ENCODE data around the gene TNS4.

Gene TNS4

GRCh38 chr17:40496170-40496569 is 5.3 kb downstream of the TNS4 start:
- Histone ChIP-seq H3K9ac (ENCODE audit: insufficient read length) (no peak overlapping the region), H3K36me3 (ENCODE audit: insufficient read depth, low read length) (no peaks in the 10 kb centered on the region), H3K9me3 (ENCODE audit: low read depth, low read length) (no peaks in the 10 kb centered on the region), H3K4me3 (no peak overlapping the region), H3K27ac (no peak overlapping the region)
- TF ChIP-seq POLR2AphosphoS5 (IDR thresholded peaks at IDR 0.05; ENCODE audit: borderline replicate concordance, low read depth, low read length) (no peak), FOXP2 (optimal IDR thresholded peaks at IDR 0.05; ENCODE audit: control extremely low read depth, extremely low read length, insufficient read depth) (no peak), EZH2 (IDR thresholded peaks at IDR 0.05) (no peak)
- no peak for DNase-seq (ENCODE audit: low read depth, low spot score)

- TF ChIP-seq FOXP2 (optimal IDR thresholded peaks at IDR 0.05; ENCODE audit: control extremely low read depth, extremely low read length, insufficient read depth) (no peak), POLR2AphosphoS5 (IDR thresholded peaks at IDR 0.05; ENCODE audit: borderline replicate concordance, low read depth, low read length) (no peak), EZH2 (IDR thresholded peaks at IDR 0.05) (no peak)
- Histone ChIP-seq H3K9me3 (ENCODE audit: low read depth, low read length) (no peaks in the 10 kb centered on the region), H3K27ac (no peak overlapping the region), H3K9ac (ENCODE audit: insufficient read length) (no peak overlapping the region), H3K4me3 (no peak overlapping the region), H3K36me3 (ENCODE audit: insufficient read depth, low read length) (no peaks in the 10 kb centered on the region)
- no peak for DNase-seq (ENCODE audit: low read depth, low spot score)
Measured at GRCh38 chr17:40495140-40495539, 6.3 kb downstream of the TNS4 start.

- H3K9me3 ChIP-seq (ENCODE audit: low read depth, low read length) = no peaks in the 10 kb centered on the region
- H3K36me3 ChIP-seq (ENCODE audit: insufficient read depth, low read length) = no peaks in the 10 kb centered on the region
- no peak for DNase-seq (ENCODE audit: low read depth, low spot score)
- H3K4me3 ChIP-seq = no peak overlapping the region
- no peak overlapping the region for H3K27ac ChIP-seq
- TF ChIP-seq FOXP2 (optimal IDR thresholded peaks at IDR 0.05; ENCODE audit: control extremely low read depth, extremely low read length, insufficient read depth) = no peak
- TF ChIP-seq POLR2AphosphoS5 (IDR thresholded peaks at IDR 0.05; ENCODE audit: borderline replicate concordance, low read depth, low read length) = no peak
- no peak for TF ChIP-seq EZH2 (IDR thresholded peaks at IDR 0.05)
- H3K9ac ChIP-seq (ENCODE audit: insufficient read length) = no peak overlapping the region
Measured at GRCh38 chr17:40493697-40494096, 7.7 kb downstream of the TNS4 start.

GRCh38 chr17:40491486-40491885 is 9.9 kb downstream of the TNS4 start:
- Histone ChIP-seq H3K9ac (ENCODE audit: insufficient read length) (no peak overlapping the region), H3K36me3 (ENCODE audit: insufficient read depth, low read length) (no peaks in the 10 kb centered on the region), H3K4me3 (no peak overlapping the region), H3K9me3 (ENCODE audit: low read depth, low read length) (no peaks in the 10 kb centered on the region), H3K27ac (no peak overlapping the region)
- DNase-seq (ENCODE audit: low read depth, low spot score) = no peak
- TF ChIP-seq FOXP2 (optimal IDR thresholded peaks at IDR 0.05; ENCODE audit: control extremely low read depth, extremely low read length, insufficient read depth) (no peak), POLR2AphosphoS5 (IDR thresholded peaks at IDR 0.05; ENCODE audit: borderline replicate concordance, low read depth, low read length) (no peak), EZH2 (IDR thresholded peaks at IDR 0.05) (no peak)

GRCh38 chr17:40490982-40491381 is 10.4 kb downstream of the TNS4 start:
- H3K9ac ChIP-seq (ENCODE audit: insufficient read length) = no peak overlapping the region
- TF ChIP-seq FOXP2 (optimal IDR thresholded peaks at IDR 0.05; ENCODE audit: control extremely low read depth, extremely low read length, insufficient read depth) = no peak
- TF ChIP-seq EZH2 (IDR thresholded peaks at IDR 0.05) = no peak
- TF ChIP-seq POLR2AphosphoS5 (IDR thresholded peaks at IDR 0.05; ENCODE audit: borderline replicate concordance, low read depth, low read length) = no peak
- H3K27ac ChIP-seq = no peak overlapping the region
- H3K36me3 ChIP-seq (ENCODE audit: insufficient read depth, low read length) = no peaks in the 10 kb centered on the region
- H3K9me3 ChIP-seq (ENCODE audit: low read depth, low read length) = no peaks in the 10 kb centered on the region
- no peak overlapping the region for H3K4me3 ChIP-seq
- no peak for DNase-seq (ENCODE audit: low read depth, low spot score)

- H3K9me3 ChIP-seq (ENCODE audit: low read depth, low read length) = no peaks in the 10 kb centered on the region
- no peak overlapping the region for H3K4me3 ChIP-seq
- no peak overlapping the region for H3K9ac ChIP-seq (ENCODE audit: insufficient read length)
- no peak for DNase-seq (ENCODE audit: low read depth, low spot score)
- TF ChIP-seq POLR2AphosphoS5 (IDR thresholded peaks at IDR 0.05; ENCODE audit: borderline replicate concordance, low read depth, low read length) (no peak), FOXP2 (optimal IDR thresholded peaks at IDR 0.05; ENCODE audit: control extremely low read depth, extremely low read length, insufficient read depth) (no peak), EZH2 (IDR thresholded peaks at IDR 0.05) (no peak)
- 0 out of 2 replicates have a peak overlapping the region, but pooled peaks have one; percentile 13 for H3K27ac ChIP-seq
- H3K36me3 ChIP-seq (ENCODE audit: insufficient read depth, low read length) = no peaks in the 10 kb centered on the region
Measured at GRCh38 chr17:40490289-40490853, 11.1 kb downstream of the TNS4 start.

GRCh38 chr17:40487371-40488020 is 13.9 kb downstream of the TNS4 start:
- Histone ChIP-seq H3K4me3 (no peak overlapping the region), H3K36me3 (ENCODE audit: insufficient read depth, low read length) (no peaks in the 10 kb centered on the region), H3K9me3 (ENCODE audit: low read depth, low read length) (no peaks in the 10 kb centered on the region), H3K27ac (no peak overlapping the region), H3K9ac (ENCODE audit: insufficient read length) (no peak overlapping the region)
- TF ChIP-seq POLR2AphosphoS5 (IDR thresholded peaks at IDR 0.05; ENCODE audit: borderline replicate concordance, low read depth, low read length) = no peak
- no peak for TF ChIP-seq EZH2 (IDR thresholded peaks at IDR 0.05)
- TF ChIP-seq FOXP2 (optimal IDR thresholded peaks at IDR 0.05; ENCODE audit: control extremely low read depth, extremely low read length, insufficient read depth) = no peak
- no peak for DNase-seq (ENCODE audit: low read depth, low spot score)

GRCh38 chr17:40486522-40487370 is 14.7 kb downstream of the TNS4 start:
- Histone ChIP-seq H3K27ac (no peak overlapping the region), H3K4me3 (0 out of 2 replicates have a peak overlapping the region, but pooled peaks have one; percentile 30), H3K9ac (ENCODE audit: insufficient read length) (no peak overlapping the region), H3K36me3 (ENCODE audit: insufficient read depth, low read length) (no peaks in the 10 kb centered on the region), H3K9me3 (ENCODE audit: low read depth, low read length) (no peaks in the 10 kb centered on the region)
- DNase-seq (ENCODE audit: low read depth, low spot score) = no peak
- no peak for TF ChIP-seq FOXP2 (optimal IDR thresholded peaks at IDR 0.05; ENCODE audit: control extremely low read depth, extremely low read length, insufficient read depth)
- TF ChIP-seq POLR2AphosphoS5 (IDR thresholded peaks at IDR 0.05; ENCODE audit: borderline replicate concordance, low read depth, low read length) = no peak
- no peak for TF ChIP-seq EZH2 (IDR thresholded peaks at IDR 0.05)

All from SK-N-MC (cell line).